Thyroid gland (tissue), 4 donors: ENCODE data around the gene GALNT18. TPM values are rescaled to one million over a fixed set of nuclear protein-coding genes. Genes with fewer than 3 reads are reported as not detected.

Experiments used
- DNase-seq, 2 donors: peaks; one replicate each; pipeline ENCODE4 v3.0.0-alpha.2; 2019
- H3K27ac ChIP-seq, 3 donors: fragments of 200-600 bp; sonication (generic); 1 replicate in 2 of 3; 2 replicates in 1 of 3; pipeline ENCODE4 v1.5.1; 2016 to 2019; ENCODE audit warnings: mild to moderate bottlenecking in 1 of 3, moderate library complexity in 1 of 3
- H3K27me3 ChIP-seq: fragments of 200-600 bp; sonication (generic); one replicate; pipeline ENCODE4 v1.5.1; 2019
- H3K36me3 ChIP-seq, 2 donors: fragments of 200-600 bp; sonication (generic); one replicate each; pipeline ENCODE4 v1.5.1; 2016 to 2019
- H3K4me1 ChIP-seq, 2 donors: fragments of 200-600 bp; sonication (generic); one replicate each; pipeline ENCODE4 v1.5.1; 2017 to 2019
- H3K4me3 ChIP-seq, 3 donors: fragments of 200-600 bp; sonication (generic); replicated peaks in 1 of 3; 1 replicate in 2 of 3; 2 replicates in 1 of 3; pipeline ENCODE4 v1.5.1; 2016; ENCODE audit warnings: mild to moderate bottlenecking in 1 of 3
- H3K9me3 ChIP-seq: fragments of 200-600 bp; sonication (generic); one replicate; pipeline ENCODE4 v1.5.1; 2017
- POLR2A ChIP-seq, 2 donors: fragments of 450-650 bp; IDR thresholded peaks; one replicate each; pipeline ENCODE4 v1.6.1; 2017; ENCODE audit warnings: antibody characterized with exemption in 2 of 2, mild to moderate bottlenecking in 2 of 2, moderate library complexity in 1 of 2
- WGBS, 2 donors: methylation state at CpG; one replicate each; pipeline ENCODE4 v1.1.5; 2017; 5-methylcytosine and 5-hydroxymethylcytosine counted together
- intact Hi-C: fragments of 100-400 bp; cut with DNase I; formaldehyde crosslinking; loops from one replicate; pipeline ENCODE4 v1.15.1; 2023
- total RNA-seq, 4 donors: library from RNA; depleted of rRNA; stranded (reverse); fragments of >200 nt; gene quantifications; one replicate each; pipeline ENCODE4 v1.2.3, GENCODE V29; 2016
- TF ChIP-seq, protein P1 (sequence below), 6 experiments: fragments of 200-600 bp in 3 of 6; fragments of 450-650 bp in 3 of 6; sonication (generic) in 3 of 6; IDR thresholded peaks; one replicate each; pipeline ENCODE4 v1.5.1; 2016 to 2019; ENCODE audit warnings: antibody characterized with exemption in 6 of 6, mild to moderate bottlenecking in 2 of 6, inconsistent platforms in 1 of 6, moderate library complexity in 1 of 6

Gene GALNT18
- total RNA-seq, 4 donors from 2014 or later, result 60.7 to 93.8 (median 87.5) TPM

DNA sequence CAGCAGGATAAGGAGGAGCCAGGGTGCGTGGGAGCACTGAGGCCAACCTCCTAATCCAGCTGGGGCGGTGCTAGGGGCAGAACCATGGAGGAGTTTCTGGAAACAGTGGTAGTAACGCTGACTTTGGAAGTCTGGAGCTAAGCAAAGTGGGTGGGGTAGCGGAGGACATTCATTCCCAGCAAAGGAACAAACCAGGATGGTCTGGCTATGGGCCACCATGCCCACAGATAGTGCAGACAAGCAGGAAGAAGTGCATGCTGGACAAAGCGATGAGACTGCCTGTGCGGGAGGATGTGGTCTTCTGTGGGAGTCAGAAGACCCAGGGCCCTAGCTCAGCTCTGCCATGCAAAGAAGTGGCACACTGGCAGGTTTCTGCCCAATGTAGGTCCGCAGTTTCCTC is 197.1 kb downstream of the GALNT18 start:
- TF ChIP-seq, protein P1, sequence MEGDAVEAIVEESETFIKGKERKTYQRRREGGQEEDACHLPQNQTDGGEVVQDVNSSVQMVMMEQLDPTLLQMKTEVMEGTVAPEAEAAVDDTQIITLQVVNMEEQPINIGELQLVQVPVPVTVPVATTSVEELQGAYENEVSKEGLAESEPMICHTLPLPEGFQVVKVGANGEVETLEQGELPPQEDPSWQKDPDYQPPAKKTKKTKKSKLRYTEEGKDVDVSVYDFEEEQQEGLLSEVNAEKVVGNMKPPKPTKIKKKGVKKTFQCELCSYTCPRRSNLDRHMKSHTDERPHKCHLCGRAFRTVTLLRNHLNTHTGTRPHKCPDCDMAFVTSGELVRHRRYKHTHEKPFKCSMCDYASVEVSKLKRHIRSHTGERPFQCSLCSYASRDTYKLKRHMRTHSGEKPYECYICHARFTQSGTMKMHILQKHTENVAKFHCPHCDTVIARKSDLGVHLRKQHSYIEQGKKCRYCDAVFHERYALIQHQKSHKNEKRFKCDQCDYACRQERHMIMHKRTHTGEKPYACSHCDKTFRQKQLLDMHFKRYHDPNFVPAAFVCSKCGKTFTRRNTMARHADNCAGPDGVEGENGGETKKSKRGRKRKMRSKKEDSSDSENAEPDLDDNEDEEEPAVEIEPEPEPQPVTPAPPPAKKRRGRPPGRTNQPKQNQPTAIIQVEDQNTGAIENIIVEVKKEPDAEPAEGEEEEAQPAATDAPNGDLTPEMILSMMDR (IDR thresholded peaks at IDR 0.05), result no peak
- TF ChIP-seq POLR2A (IDR thresholded peaks at IDR 0.05), result no peak
- Histone ChIP-seq H3K9me3 (no peaks in the 10 kb centered on the region), H3K4me1 (peaks cover 25 to 62% of the 10 kb centered on the region in 2 donors), H3K36me3 (no peaks in the 10 kb centered on the region), H3K27ac (no peak overlapping the region), H3K4me3 (no peak overlapping the region), H3K27me3 (no peaks in the 10 kb centered on the region)
- no peak for DNase-seq
- intact Hi-C loops, result no loop called here
- 90 to 96% methylated on average over 7 of the region's 7 CpGs for WGBS, 2 donors

DNA sequence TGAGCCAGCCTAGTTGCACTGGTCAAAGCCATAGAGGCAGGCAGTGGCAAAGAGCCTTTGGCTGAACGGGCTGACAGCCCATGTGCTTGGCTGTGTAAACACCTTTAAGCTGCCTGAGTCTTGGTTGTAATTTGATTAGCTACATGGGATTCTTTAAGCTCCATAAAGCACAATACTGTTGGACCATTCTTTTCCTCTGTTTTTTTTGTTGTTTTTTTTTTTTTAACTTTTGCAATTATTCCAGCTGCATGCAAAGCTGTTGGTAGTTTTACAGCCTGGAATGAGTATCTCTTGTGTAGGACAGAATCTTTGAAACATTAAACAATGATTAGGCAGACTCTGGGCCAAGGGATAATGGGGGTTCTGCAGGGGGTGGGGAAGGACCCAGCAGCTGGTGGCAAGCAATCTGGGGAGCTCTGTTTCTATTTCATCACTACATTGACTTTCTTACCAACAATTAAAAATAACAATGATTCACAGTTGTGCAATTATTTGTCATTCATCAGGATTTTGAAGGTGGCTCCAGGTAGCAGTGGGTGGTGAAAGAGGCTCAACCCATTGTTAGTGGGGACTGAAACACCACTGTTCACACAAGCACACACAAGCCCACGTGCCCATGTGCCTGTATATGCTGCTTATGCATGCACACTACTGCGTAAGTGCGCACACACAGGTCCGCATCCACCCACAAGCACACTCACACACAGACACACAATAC is 199.2 kb downstream of the GALNT18 start:
- H3K27me3 ChIP-seq, result no peaks in the 10 kb centered on the region
- intact Hi-C loops, result no loop called here
- DNase-seq, result peak; percentile 63 to 73
- 75 to 79% methylated on average over 5 of the region's 5 CpGs for WGBS, 2 donors
- no peaks in the 10 kb centered on the region for H3K9me3 ChIP-seq
- no peak overlapping the region for H3K4me3 ChIP-seq
- peaks cover 25 to 51% of the 10 kb centered on the region in 2 donors for H3K4me1 ChIP-seq
- H3K27ac ChIP-seq, result no peak overlapping the region
- no peaks in the 10 kb centered on the region for H3K36me3 ChIP-seq
- TF ChIP-seq POLR2A (IDR thresholded peaks at IDR 0.05), result no peak
- TF ChIP-seq, protein P1 (IDR thresholded peaks at IDR 0.05), result no peak

DNA sequence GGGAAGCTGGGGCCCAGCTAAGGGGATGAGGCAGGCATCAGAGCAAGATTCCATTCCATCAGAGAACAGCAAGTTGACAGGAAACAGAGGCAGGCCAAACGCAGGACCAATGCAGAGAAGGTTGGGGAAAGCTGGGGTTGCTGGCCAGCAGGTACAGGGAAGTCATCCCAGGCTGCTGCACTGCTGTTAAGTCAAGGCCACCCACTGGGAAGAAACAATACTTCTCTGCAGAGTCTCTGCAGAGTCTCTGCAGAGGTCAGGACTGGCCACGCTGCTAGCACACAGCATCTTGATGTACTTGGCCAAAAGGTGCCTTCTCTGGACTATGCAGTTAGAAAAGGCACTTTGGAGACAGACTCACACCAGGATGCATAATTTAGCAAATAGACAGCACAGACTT is 200.3 kb downstream of the GALNT18 start:
- TF ChIP-seq, protein P1 (IDR thresholded peaks at IDR 0.05), result no peak
- no peak for TF ChIP-seq POLR2A (IDR thresholded peaks at IDR 0.05)
- 75 to 100% methylated on average over 1 to 2 of the region's 2 CpGs for WGBS, 2 donors
- H3K4me1 ChIP-seq, result peaks cover 35 to 56% of the 10 kb centered on the region in 2 donors
- no peaks in the 10 kb centered on the region for H3K36me3 ChIP-seq
- H3K9me3 ChIP-seq, result no peaks in the 10 kb centered on the region
- no peak overlapping the region for H3K4me3 ChIP-seq
- no peak for DNase-seq
- no peaks in the 10 kb centered on the region for H3K27me3 ChIP-seq
- H3K27ac ChIP-seq, result no peak overlapping the region
- intact Hi-C loops, result no loop called here

DNA sequence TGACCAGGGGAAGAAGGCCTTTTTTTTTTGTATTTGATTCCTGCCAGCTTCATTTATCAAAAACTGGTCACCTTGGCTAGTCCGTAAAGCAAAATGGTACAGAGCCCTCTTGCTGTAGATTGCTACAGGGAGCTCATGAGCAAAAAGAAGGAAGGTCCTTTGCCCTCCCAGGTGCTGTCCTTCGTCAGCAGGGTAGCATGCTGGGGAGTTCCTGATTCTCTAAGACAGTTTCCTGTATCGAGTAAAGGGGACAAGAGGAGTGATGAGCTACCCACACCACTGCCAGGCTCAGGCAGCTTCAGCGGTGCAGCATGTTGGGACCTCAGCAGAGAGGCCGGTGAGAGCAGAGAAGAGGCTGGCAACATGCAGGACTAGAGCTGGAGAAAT is 200.9 kb downstream of the GALNT18 start:
- H3K4me1 ChIP-seq, result peaks cover 39 to 59% of the 10 kb centered on the region in 2 donors
- 86% methylated on average over 5 of the region's 5 CpGs for WGBS, 2 donors
- no peaks in the 10 kb centered on the region for H3K27me3 ChIP-seq
- H3K4me3 ChIP-seq, result no peak overlapping the region
- no peaks in the 10 kb centered on the region for H3K9me3 ChIP-seq
- no peaks in the 10 kb centered on the region for H3K36me3 ChIP-seq
- intact Hi-C loops, result no loop called here
- TF ChIP-seq POLR2A (IDR thresholded peaks at IDR 0.05), result no peak
- TF ChIP-seq, protein P1 (IDR thresholded peaks at IDR 0.05), result no peak
- DNase-seq, result no peak
- no peak overlapping the region for H3K27ac ChIP-seq

DNA sequence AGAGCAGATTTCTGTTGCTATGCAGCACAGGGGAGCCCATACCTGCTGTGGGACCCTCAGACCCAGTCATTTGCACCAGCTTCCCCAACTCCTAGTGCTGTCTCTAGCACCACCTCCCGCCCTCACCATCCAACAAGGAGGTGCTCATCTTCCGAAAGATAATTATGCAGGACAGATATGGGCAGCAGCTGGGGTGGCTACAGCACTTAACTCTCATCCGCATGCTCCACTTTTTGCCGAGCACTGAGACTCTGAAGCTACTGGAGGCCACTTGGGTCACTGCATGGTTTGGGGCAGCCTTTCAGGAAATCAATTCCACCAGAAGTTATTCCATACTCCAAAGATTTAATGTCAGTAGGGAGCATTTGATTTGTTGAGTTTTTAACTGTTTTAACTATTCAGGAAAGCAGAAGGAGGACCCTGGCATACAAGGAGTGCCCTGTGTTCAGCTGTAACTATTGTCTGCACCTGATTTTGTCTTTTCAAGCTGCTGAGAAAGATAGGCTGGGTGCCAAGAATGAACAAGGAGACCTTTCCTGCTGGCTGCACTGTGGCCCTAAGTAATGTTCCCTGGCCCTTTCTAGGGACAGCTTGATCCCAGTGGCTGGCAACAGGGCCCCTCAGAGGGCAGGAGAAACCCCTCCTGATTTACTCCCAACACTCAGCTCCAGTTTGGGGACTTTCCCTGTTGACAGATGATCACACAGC is 201.5 kb downstream of the GALNT18 start:
- H3K36me3 ChIP-seq, result no peaks in the 10 kb centered on the region
- DNase-seq, result no peak
- no peaks in the 10 kb centered on the region for H3K9me3 ChIP-seq
- intact Hi-C loops, result no loop called here
- peaks cover 40 to 59% of the 10 kb centered on the region in 2 donors for H3K4me1 ChIP-seq
- WGBS, 2 donors, result 90 to 97% methylated on average over 4 of the region's 4 CpGs
- no peak overlapping the region for H3K4me3 ChIP-seq
- no peak for TF ChIP-seq POLR2A (IDR thresholded peaks at IDR 0.05)
- TF ChIP-seq, protein P1 (IDR thresholded peaks at IDR 0.05), result no peak
- H3K27me3 ChIP-seq, result no peaks in the 10 kb centered on the region
- no peak overlapping the region for H3K27ac ChIP-seq
